ENCODE data around the gene CEBPA.
A peak's percentile ranks its signal among the peaks of the same experiment; 100 is the strongest.

The CEBPA gene

GRCh38 chr19:33344573-33344925 lies 42.2 kb upstream of the CEBPA start:
- no peak overlapping the region for H2BK15ac ChIP-seq (ENCODE audit: low read depth, poor library complexity, severe bottlenecking)
- no peak overlapping the region for H2BK120ac ChIP-seq (ENCODE audit: low read depth, low read length)
- H3K4me1 ChIP-seq (ENCODE audit: control insufficient read depth, insufficient read depth, low read depth, low read length) = no peaks in the 10 kb centered on the region
- no peak overlapping the region for H4K8ac ChIP-seq (ENCODE audit: low read length)
- no peak overlapping the region for H3K4ac ChIP-seq (ENCODE audit: low read depth in 1 of 2, low read length in 2 of 2)
- 62% methylated on average over 3 of the region's 4 CpGs for WGBS
- no peak overlapping the region for H2BK5ac ChIP-seq (ENCODE audit: low read depth, low read length, poor library complexity, severe bottlenecking)
- no peak overlapping the region for H4K91ac ChIP-seq (ENCODE audit: low read length)
- no peaks in the 10 kb centered on the region for H3K79me1 ChIP-seq (replicated peaks; ENCODE audit: low read length, poor library complexity, severe bottlenecking)
- H3K27me3 ChIP-seq (ENCODE audit: control insufficient read depth in 1 of 2, insufficient read depth in 1 of 2, low read length in 2 of 2) = peaks cover 45 to 49% of the 10 kb centered on the region in 2 experiments
- no peaks in the 10 kb centered on the region for H3K36me3 ChIP-seq (ENCODE audit: control insufficient read depth in 1 of 2, insufficient read depth in 2 of 2, low read depth in 1 of 2, low read length in 2 of 2)
- no peak for DNase-seq
- no peak overlapping the region for H3K23ac ChIP-seq (ENCODE audit: low read length in 2 of 2)
- no peak overlapping the region for H3K18ac ChIP-seq (ENCODE audit: low read depth in 1 of 2, low read length in 2 of 2)
- H2AFZ ChIP-seq (ENCODE audit: low read depth, low read length) = no peak overlapping the region
- no peak overlapping the region for H3K4me2 ChIP-seq (ENCODE audit: low read length, poor library complexity, severe bottlenecking)
- H2AK5ac ChIP-seq (ENCODE audit: low read length, severe bottlenecking) = no peak overlapping the region
- no peak overlapping the region for H3K14ac ChIP-seq (ENCODE audit: low read length in 2 of 2)
- peak overlapping the region; percentile 61 for H3K9ac ChIP-seq (ENCODE audit: low read length)
- no peak overlapping the region for H3K27ac ChIP-seq (ENCODE audit: low read length, poor library complexity, severe bottlenecking)
- peak overlapping the region in 1 of 2 experiments; percentile 53 for H3K4me3 ChIP-seq (ENCODE audit: insufficient read depth in 1 of 2, low read depth in 1 of 2, low read length in 2 of 2)
- H2BK12ac ChIP-seq (ENCODE audit: low read length in 2 of 2) = no peak overlapping the region
- H3K9me3 ChIP-seq (ENCODE audit: control insufficient read depth, low read length) = no peaks in the 10 kb centered on the region

DNA sequence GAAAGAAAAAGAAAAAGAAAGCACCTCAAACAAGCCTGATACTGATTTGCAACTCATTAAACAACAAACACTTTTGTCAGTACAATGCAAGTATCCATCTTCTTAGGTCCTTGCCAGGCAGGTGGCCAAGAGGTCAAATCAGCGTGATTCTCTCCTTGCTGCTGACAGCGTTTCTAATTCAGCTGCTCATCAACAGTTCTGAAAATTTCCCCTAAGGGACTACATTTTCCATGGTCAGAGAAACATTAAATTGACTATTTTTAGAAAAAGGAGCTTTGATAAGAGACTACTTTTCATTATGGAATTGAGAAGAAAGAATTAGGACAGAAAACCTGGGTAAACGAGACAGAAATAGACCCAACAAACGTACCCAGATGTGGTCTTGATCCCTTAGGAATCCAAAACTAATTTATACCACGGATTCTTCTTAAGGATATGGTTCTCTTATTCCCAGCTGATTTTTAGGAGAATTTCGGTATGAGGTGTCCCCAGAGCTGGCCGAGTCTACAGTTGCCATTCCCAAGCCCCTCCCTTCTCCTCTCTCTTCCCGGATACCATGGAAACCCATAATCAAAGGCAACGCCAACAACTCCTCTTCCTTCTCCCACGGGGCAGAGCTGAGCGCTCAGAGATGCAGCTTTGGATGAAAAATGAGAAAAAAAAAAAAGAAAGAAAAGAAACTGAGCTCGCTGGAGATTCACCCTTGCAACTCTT lies 41.7 kb upstream of the CEBPA start:
- Histone ChIP-seq H3K4me1 (ENCODE audit: control insufficient read depth, insufficient read depth, low read depth, low read length) (no peaks in the 10 kb centered on the region), H4K91ac (ENCODE audit: low read length) (no peak overlapping the region), H3K27ac (ENCODE audit: low read length, poor library complexity, severe bottlenecking) (no peak overlapping the region), H4K8ac (ENCODE audit: low read length) (no peak overlapping the region), H3K27me3 (ENCODE audit: control insufficient read depth in 1 of 2, insufficient read depth in 1 of 2, low read length in 2 of 2) (peaks cover 45 to 49% of the 10 kb centered on the region in 2 experiments), H3K4me3 (ENCODE audit: insufficient read depth in 1 of 2, low read depth in 1 of 2, low read length in 2 of 2) (peak overlapping the region in 1 of 2 experiments; percentile 53), H2BK15ac (ENCODE audit: low read depth, poor library complexity, severe bottlenecking) (no peak overlapping the region), H3K4me2 (ENCODE audit: low read length, poor library complexity, severe bottlenecking) (no peak overlapping the region), H2BK12ac (ENCODE audit: low read length in 2 of 2) (no peak overlapping the region), H3K4ac (ENCODE audit: low read depth in 1 of 2, low read length in 2 of 2) (no peak overlapping the region), H3K36me3 (ENCODE audit: control insufficient read depth in 1 of 2, insufficient read depth in 2 of 2, low read depth in 1 of 2, low read length in 2 of 2) (no peaks in the 10 kb centered on the region), H3K9me3 (ENCODE audit: control insufficient read depth, low read length) (no peaks in the 10 kb centered on the region), H2AFZ (ENCODE audit: low read depth, low read length) (no peak overlapping the region), H2BK5ac (ENCODE audit: low read depth, low read length, poor library complexity, severe bottlenecking) (no peak overlapping the region), H3K14ac (ENCODE audit: low read length in 2 of 2) (no peak overlapping the region), H2AK5ac (ENCODE audit: low read length, severe bottlenecking) (no peak overlapping the region), H2BK120ac (ENCODE audit: low read depth, low read length) (no peak overlapping the region), H3K23ac (ENCODE audit: low read length in 2 of 2) (no peak overlapping the region), H3K79me1 (replicated peaks; ENCODE audit: low read length, poor library complexity, severe bottlenecking) (no peaks in the 10 kb centered on the region), H3K9ac (ENCODE audit: low read length) (peak overlapping the region; percentile 61), H3K18ac (ENCODE audit: low read depth in 1 of 2, low read length in 2 of 2) (no peak overlapping the region)
- 30% methylated on average over 7 of the region's 12 CpGs for WGBS
- DNase-seq = no peak

GRCh38 chr19:33343301-33343700 lies 41.0 kb upstream of the CEBPA start:
- H2BK12ac ChIP-seq (ENCODE audit: low read length in 2 of 2) = no peak overlapping the region
- H2BK15ac ChIP-seq (ENCODE audit: low read depth, poor library complexity, severe bottlenecking) = no peak overlapping the region
- no peak overlapping the region for H2AK5ac ChIP-seq (ENCODE audit: low read length, severe bottlenecking)
- H3K4me3 ChIP-seq (ENCODE audit: insufficient read depth in 1 of 2, low read depth in 1 of 2, low read length in 2 of 2) = no peak overlapping the region
- H3K4me2 ChIP-seq (ENCODE audit: low read length, poor library complexity, severe bottlenecking) = no peak overlapping the region
- no peak overlapping the region for H3K9ac ChIP-seq (ENCODE audit: low read length)
- H3K23ac ChIP-seq (ENCODE audit: low read length in 2 of 2) = no peak overlapping the region
- H3K27me3 ChIP-seq (ENCODE audit: control insufficient read depth in 1 of 2, insufficient read depth in 1 of 2, low read length in 2 of 2) = peaks cover 45% of the 10 kb centered on the region in 2 experiments
- H2BK5ac ChIP-seq (ENCODE audit: low read depth, low read length, poor library complexity, severe bottlenecking) = no peak overlapping the region
- no peak overlapping the region for H3K4ac ChIP-seq (ENCODE audit: low read depth in 1 of 2, low read length in 2 of 2)
- WGBS = 75% methylated on average over 2 of the region's 2 CpGs
- H4K8ac ChIP-seq (ENCODE audit: low read length) = no peak overlapping the region
- no peak overlapping the region for H4K91ac ChIP-seq (ENCODE audit: low read length)
- no peak overlapping the region for H3K27ac ChIP-seq (ENCODE audit: low read length, poor library complexity, severe bottlenecking)
- no peaks in the 10 kb centered on the region for H3K36me3 ChIP-seq (ENCODE audit: control insufficient read depth in 1 of 2, insufficient read depth in 2 of 2, low read depth in 1 of 2, low read length in 2 of 2)
- no peak for DNase-seq
- H3K9me3 ChIP-seq (ENCODE audit: control insufficient read depth, low read length) = no peaks in the 10 kb centered on the region
- H2BK120ac ChIP-seq (ENCODE audit: low read depth, low read length) = no peak overlapping the region
- no peak overlapping the region for H3K14ac ChIP-seq (ENCODE audit: low read length in 2 of 2)
- H3K4me1 ChIP-seq (ENCODE audit: control insufficient read depth, insufficient read depth, low read depth, low read length) = no peaks in the 10 kb centered on the region
- H2AFZ ChIP-seq (ENCODE audit: low read depth, low read length) = no peak overlapping the region
- no peaks in the 10 kb centered on the region for H3K79me1 ChIP-seq (replicated peaks; ENCODE audit: low read length, poor library complexity, severe bottlenecking)
- no peak overlapping the region for H3K18ac ChIP-seq (ENCODE audit: low read depth in 1 of 2, low read length in 2 of 2)

GRCh38 chr19:33340991-33341390 lies 38.7 kb upstream of the CEBPA start:
- H2BK15ac ChIP-seq (ENCODE audit: low read depth, poor library complexity, severe bottlenecking) = no peak overlapping the region
- H3K79me1 ChIP-seq (replicated peaks; ENCODE audit: low read length, poor library complexity, severe bottlenecking) = no peaks in the 10 kb centered on the region
- H4K91ac ChIP-seq (ENCODE audit: low read length) = no peak overlapping the region
- H2AFZ ChIP-seq (ENCODE audit: low read depth, low read length) = no peak overlapping the region
- H3K27ac ChIP-seq (ENCODE audit: low read length, poor library complexity, severe bottlenecking) = no peak overlapping the region
- no peak overlapping the region for H3K18ac ChIP-seq (ENCODE audit: low read depth in 1 of 2, low read length in 2 of 2)
- H4K8ac ChIP-seq (ENCODE audit: low read length) = no peak overlapping the region
- H3K4me1 ChIP-seq (ENCODE audit: control insufficient read depth, insufficient read depth, low read depth, low read length) = no peaks in the 10 kb centered on the region
- H3K4ac ChIP-seq (ENCODE audit: low read depth in 1 of 2, low read length in 2 of 2) = no peak overlapping the region
- H3K23ac ChIP-seq (ENCODE audit: low read length in 2 of 2) = no peak overlapping the region
- no peaks in the 10 kb centered on the region for H3K9me3 ChIP-seq (ENCODE audit: control insufficient read depth, low read length)
- 74% methylated on average over 2 of the region's 2 CpGs for WGBS
- DNase-seq = no peak
- no peaks in the 10 kb centered on the region for H3K36me3 ChIP-seq (ENCODE audit: control insufficient read depth in 1 of 2, insufficient read depth in 2 of 2, low read depth in 1 of 2, low read length in 2 of 2)
- H3K27me3 ChIP-seq (ENCODE audit: control insufficient read depth in 1 of 2, insufficient read depth in 1 of 2, low read length in 2 of 2) = peaks cover 36 to 45% of the 10 kb centered on the region in 2 experiments
- H2BK12ac ChIP-seq (ENCODE audit: low read length in 2 of 2) = no peak overlapping the region
- H3K9ac ChIP-seq (ENCODE audit: low read length) = no peak overlapping the region
- H3K4me3 ChIP-seq (ENCODE audit: insufficient read depth in 1 of 2, low read depth in 1 of 2, low read length in 2 of 2) = no peak overlapping the region
- no peak overlapping the region for H2AK5ac ChIP-seq (ENCODE audit: low read length, severe bottlenecking)
- H3K4me2 ChIP-seq (ENCODE audit: low read length, poor library complexity, severe bottlenecking) = no peak overlapping the region
- no peak overlapping the region for H2BK120ac ChIP-seq (ENCODE audit: low read depth, low read length)
- H2BK5ac ChIP-seq (ENCODE audit: low read depth, low read length, poor library complexity, severe bottlenecking) = no peak overlapping the region
- H3K14ac ChIP-seq (ENCODE audit: low read length in 2 of 2) = no peak overlapping the region
